Dedifferentiated amniotic fluid mesenchymal stem cell (primary cell): Measurements from ENCODE around the gene CMTM4.

Source experiments
- DNase-seq: peaks from one replicate; pipeline ENCODE4 v3.0.0-alpha.2; 2016; ENCODE audit errors: extremely low spot score

Gene CMTM4

GRCh38 chr16:66696669-66697630, at the start of gene CMTM4:
TSS of gene CMTM4 (minus strand) at chr16:66696743. CDS start at chr16:66696525, 218 bp downstream.
- peak; percentile 65 for DNase-seq

GRCh38 chr16:66746048-66746447, 49.5 kb upstream of the CMTM4 start:
- DNase-seq: no peak

GRCh38 chr16:66741950-66742808, 45.6 kb upstream of the CMTM4 start:
- DNase-seq: no peak

- DNase-seq: peak; percentile 95
Observed at GRCh38 chr16:66741169-66741900, 44.8 kb upstream of the CMTM4 start.

- no peak for DNase-seq
Observed at GRCh38 chr16:66740533-66740932, 44.0 kb upstream of the CMTM4 start.

GRCh38 chr16:66740010-66740409, 43.5 kb upstream of the CMTM4 start:
- no peak for DNase-seq

GRCh38 chr16:66735891-66736290, 39.3 kb upstream of the CMTM4 start:
- no peak for DNase-seq

GRCh38 chr16:66731101-66731500, 34.6 kb upstream of the CMTM4 start:
- no peak for DNase-seq

- DNase-seq: no peak
Observed at GRCh38 chr16:66728804-66729203, 32.3 kb upstream of the CMTM4 start.

- DNase-seq: peak; percentile 85
Observed at GRCh38 chr16:66728117-66728787, 31.7 kb upstream of the CMTM4 start.

GRCh38 chr16:66720766-66721165, 24.2 kb upstream of the CMTM4 start:
- peak; percentile 34 for DNase-seq

GRCh38 chr16:66719246-66719645, 22.7 kb upstream of the CMTM4 start:
- no peak for DNase-seq

- no peak for DNase-seq
Observed at GRCh38 chr16:66717776-66718175, 21.2 kb upstream of the CMTM4 start.

- DNase-seq: no peak
Observed at GRCh38 chr16:66717112-66717675, 20.7 kb upstream of the CMTM4 start.

- DNase-seq: no peak
Observed at GRCh38 chr16:66714654-66715307, 18.2 kb upstream of the CMTM4 start.

GRCh38 chr16:66714062-66714461, 17.5 kb upstream of the CMTM4 start:
- no peak for DNase-seq

GRCh38 chr16:66713076-66713475, 16.5 kb upstream of the CMTM4 start:
- DNase-seq: no peak

GRCh38 chr16:66712512-66712911, 16.0 kb upstream of the CMTM4 start:
- DNase-seq: no peak

GRCh38 chr16:66711581-66711980, 15.0 kb upstream of the CMTM4 start:
- no peak for DNase-seq

- no peak for DNase-seq
Observed at GRCh38 chr16:66706506-66706880, 9.9 kb upstream of the CMTM4 start.
